Measurements from ENCODE around the gene SLC16A7. TPM values are rescaled to one million over a fixed set of nuclear protein-coding genes. Genes with fewer than 3 reads are reported as not detected.

SLC16A7 gene
- polyA plus RNA-seq, 1 donor from 2014 or later: 2.3 TPM

DNA sequence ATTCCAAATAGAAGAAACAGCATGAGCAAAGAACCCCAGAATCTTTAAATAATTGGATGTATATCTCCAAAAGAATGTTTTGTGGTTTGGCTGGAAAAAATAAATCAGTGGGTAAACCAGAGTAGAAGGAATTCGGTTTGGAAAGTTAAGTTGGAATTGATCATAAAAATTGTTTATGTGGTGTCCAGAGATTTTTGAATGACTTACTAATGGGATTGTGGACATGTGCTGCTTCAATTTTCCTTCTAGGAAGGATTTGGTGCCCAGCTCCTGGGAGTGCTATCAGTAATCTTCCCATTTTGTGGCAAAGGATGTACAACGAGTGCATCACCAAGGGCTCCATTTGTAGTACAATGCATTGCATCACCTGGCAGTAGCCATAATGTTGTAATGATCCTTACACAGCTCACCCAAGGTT is 224.8 kb downstream of the SLC16A7 start:
- TF ChIP-seq TAF1 (IDR thresholded peaks at IDR 0.05; ENCODE audit: low read depth): no peak
- TF ChIP-seq, protein P1, sequence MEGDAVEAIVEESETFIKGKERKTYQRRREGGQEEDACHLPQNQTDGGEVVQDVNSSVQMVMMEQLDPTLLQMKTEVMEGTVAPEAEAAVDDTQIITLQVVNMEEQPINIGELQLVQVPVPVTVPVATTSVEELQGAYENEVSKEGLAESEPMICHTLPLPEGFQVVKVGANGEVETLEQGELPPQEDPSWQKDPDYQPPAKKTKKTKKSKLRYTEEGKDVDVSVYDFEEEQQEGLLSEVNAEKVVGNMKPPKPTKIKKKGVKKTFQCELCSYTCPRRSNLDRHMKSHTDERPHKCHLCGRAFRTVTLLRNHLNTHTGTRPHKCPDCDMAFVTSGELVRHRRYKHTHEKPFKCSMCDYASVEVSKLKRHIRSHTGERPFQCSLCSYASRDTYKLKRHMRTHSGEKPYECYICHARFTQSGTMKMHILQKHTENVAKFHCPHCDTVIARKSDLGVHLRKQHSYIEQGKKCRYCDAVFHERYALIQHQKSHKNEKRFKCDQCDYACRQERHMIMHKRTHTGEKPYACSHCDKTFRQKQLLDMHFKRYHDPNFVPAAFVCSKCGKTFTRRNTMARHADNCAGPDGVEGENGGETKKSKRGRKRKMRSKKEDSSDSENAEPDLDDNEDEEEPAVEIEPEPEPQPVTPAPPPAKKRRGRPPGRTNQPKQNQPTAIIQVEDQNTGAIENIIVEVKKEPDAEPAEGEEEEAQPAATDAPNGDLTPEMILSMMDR (IDR thresholded peaks at IDR 0.05; ENCODE audit: poor library complexity, severe bottlenecking): no peak
- no peak for TF ChIP-seq REST (IDR thresholded peaks at IDR 0.05; ENCODE audit: borderline replicate concordance)
- no peak for TF ChIP-seq EZH2 (IDR thresholded peaks at IDR 0.05; ENCODE audit: borderline replicate concordance, insufficient read depth, low read length, poor library complexity, severe bottlenecking)
- TF ChIP-seq POLR2AphosphoS5 (IDR thresholded peaks at IDR 0.05): no peak
- no peak for TF ChIP-seq SMC3 (conservative IDR thresholded peaks at IDR 0.05; ENCODE audit: poor library complexity)
- TF ChIP-seq EP300 (conservative IDR thresholded peaks at IDR 0.05; ENCODE audit: poor library complexity, severe bottlenecking): no peak
- no peak for TF ChIP-seq MXI1 (conservative IDR thresholded peaks at IDR 0.05; ENCODE audit: poor library complexity, severe bottlenecking)
- TF ChIP-seq RAD21 (conservative IDR thresholded peaks at IDR 0.05): no peak

DNA sequence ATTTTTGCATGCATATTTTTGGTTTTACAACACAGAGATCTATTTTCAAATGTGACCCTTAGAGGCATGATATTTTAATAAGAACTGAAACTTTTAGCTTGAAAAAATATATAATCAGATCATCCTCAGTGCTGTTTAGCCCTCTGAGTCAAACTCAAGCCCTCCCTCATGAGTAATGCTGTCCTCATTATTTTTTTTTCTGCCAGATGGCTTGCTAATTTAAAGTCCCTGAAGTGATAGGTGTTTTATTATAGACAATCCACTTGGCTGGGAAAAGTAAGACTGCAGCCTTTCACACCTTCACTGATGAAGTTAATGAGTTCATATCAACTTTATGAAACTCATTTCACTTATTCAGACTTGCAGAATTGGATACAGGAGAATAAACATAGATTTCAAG is 227.7 kb downstream of the SLC16A7 start:
- no peak overlapping the region for H2AFZ ChIP-seq (ENCODE audit: low read depth, low read length)
- no peak overlapping the region for H3K9ac ChIP-seq (ENCODE audit: low read length)
- no peaks in the 10 kb centered on the region for H3K27me3 ChIP-seq (ENCODE audit: insufficient read depth, low read depth, low read length)
- no peaks in the 10 kb centered on the region for H3K36me3 ChIP-seq (ENCODE audit: insufficient read depth, low read length)
- H3K27ac ChIP-seq (ENCODE audit: low read length): no peak overlapping the region
- no peaks in the 10 kb centered on the region for H3K9me3 ChIP-seq (ENCODE audit: low read length)
- H3K9me2 ChIP-seq (ENCODE audit: insufficient read depth, low read length): no peaks in the 10 kb centered on the region
- H3K4me2 ChIP-seq (ENCODE audit: low read length): no peak overlapping the region
- no peak overlapping the region for H3K4me3 ChIP-seq (ENCODE audit: low read length)
- H4K20me1 ChIP-seq (ENCODE audit: insufficient read depth): no peaks in the 10 kb centered on the region
- H3K79me2 ChIP-seq (replicated peaks; ENCODE audit: insufficient read depth, low read length): no peaks in the 10 kb centered on the region
- no peaks in the 10 kb centered on the region for H3F3A ChIP-seq (ENCODE audit: insufficient read depth, low read length, poor library complexity, severe bottlenecking)
- no peak for TF ChIP-seq POLR2AphosphoS5 (IDR thresholded peaks at IDR 0.05)
- no peak for TF ChIP-seq RAD21 (conservative IDR thresholded peaks at IDR 0.05)
- TF ChIP-seq, protein P1 (IDR thresholded peaks at IDR 0.05; ENCODE audit: poor library complexity, severe bottlenecking): no peak
- no peak for TF ChIP-seq MXI1 (conservative IDR thresholded peaks at IDR 0.05; ENCODE audit: poor library complexity, severe bottlenecking)
- no peak for TF ChIP-seq EP300 (conservative IDR thresholded peaks at IDR 0.05; ENCODE audit: poor library complexity, severe bottlenecking)
- no peak for TF ChIP-seq SMC3 (conservative IDR thresholded peaks at IDR 0.05; ENCODE audit: poor library complexity)
- TF ChIP-seq EZH2 (IDR thresholded peaks at IDR 0.05; ENCODE audit: borderline replicate concordance, insufficient read depth, low read length, poor library complexity, severe bottlenecking): no peak
- no peak for TF ChIP-seq TAF1 (IDR thresholded peaks at IDR 0.05; ENCODE audit: low read depth)
- TF ChIP-seq REST (IDR thresholded peaks at IDR 0.05; ENCODE audit: borderline replicate concordance): no peak

More for the DNA sequence above, 224.8 kb downstream of the SLC16A7 start:
- no peaks in the 10 kb centered on the region for H3K36me3 ChIP-seq (ENCODE audit: insufficient read depth, low read length)
- H3K27ac ChIP-seq (ENCODE audit: low read length): no peak overlapping the region
- no peak overlapping the region for H3K4me2 ChIP-seq (ENCODE audit: low read length)
- H3K27me3 ChIP-seq (ENCODE audit: insufficient read depth, low read depth, low read length): no peaks in the 10 kb centered on the region
- H4K20me1 ChIP-seq (ENCODE audit: insufficient read depth): no peaks in the 10 kb centered on the region
- no peaks in the 10 kb centered on the region for H3K9me2 ChIP-seq (ENCODE audit: insufficient read depth, low read length)
- H3K9ac ChIP-seq (ENCODE audit: low read length): no peak overlapping the region
- H3F3A ChIP-seq (ENCODE audit: insufficient read depth, low read length, poor library complexity, severe bottlenecking): no peaks in the 10 kb centered on the region
- no peaks in the 10 kb centered on the region for H3K9me3 ChIP-seq (ENCODE audit: low read length)
- H3K79me2 ChIP-seq (replicated peaks; ENCODE audit: insufficient read depth, low read length): no peaks in the 10 kb centered on the region
- H3K4me3 ChIP-seq (ENCODE audit: low read length): no peak overlapping the region
- no peak overlapping the region for H2AFZ ChIP-seq (ENCODE audit: low read depth, low read length)
